Myocyte (in vitro differentiated cells): ENCODE results near the gene AURKAIP1. TPM values are rescaled to one million over a fixed set of nuclear protein-coding genes. Genes with fewer than 3 reads are reported as not detected.

Experiments
- DNase-seq: peaks from one replicate; pipeline ENCODE4 v3.0.0-alpha.2; 2012; ENCODE audit warnings: low read depth
- total RNA-seq: library from RNA; depleted of rRNA; stranded (reverse); fragments of >200 nt; gene quantifications from 2 replicates; pipeline ENCODE4 v1.2.3, GENCODE V29; 2014

Gene AURKAIP1
- total RNA-seq, 1 donor from 2014 or later = 198 TPM

DNA sequence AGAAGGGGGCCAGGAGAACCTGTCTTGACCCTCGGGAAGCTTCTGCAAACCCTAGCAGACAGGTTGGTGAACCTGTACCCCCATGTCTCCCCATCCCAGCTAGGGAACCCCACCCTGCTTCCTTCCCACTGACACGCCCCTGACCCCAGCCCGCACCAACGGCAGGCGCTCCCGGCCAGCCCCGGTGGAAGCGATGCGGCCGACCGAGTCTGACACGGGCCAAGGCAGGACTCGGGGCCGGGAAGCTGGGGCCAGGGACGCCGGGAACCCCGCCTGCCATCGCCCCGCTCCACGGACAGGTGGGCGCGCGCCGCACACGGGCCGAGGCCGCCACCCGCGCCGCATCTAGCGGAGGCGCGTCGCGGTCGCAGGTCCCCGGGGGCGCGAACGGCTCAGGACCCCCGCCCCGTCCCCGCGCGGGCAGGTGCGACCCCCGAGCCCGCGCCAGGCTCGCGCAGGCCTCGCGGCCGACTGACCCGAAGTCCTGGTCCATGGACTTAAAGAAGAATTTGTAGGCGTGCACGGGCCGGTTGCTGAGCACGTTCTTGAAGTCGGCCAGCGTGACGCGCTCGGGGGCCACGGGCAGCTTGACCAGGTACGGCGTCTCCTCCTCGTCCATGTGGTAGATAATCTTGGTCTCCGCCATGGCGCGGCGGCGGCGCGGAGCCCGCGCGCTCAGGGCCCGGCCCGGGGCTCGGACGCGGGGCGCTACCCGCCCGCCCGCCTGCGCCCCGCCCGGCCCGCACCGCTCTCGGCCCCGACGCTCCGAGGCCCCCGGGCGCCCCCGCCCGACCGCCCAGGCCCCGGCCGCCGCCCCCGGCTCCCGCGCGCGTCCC, 26.4 kb downstream of the AURKAIP1 start:
- DNase-seq = no peak

DNA sequence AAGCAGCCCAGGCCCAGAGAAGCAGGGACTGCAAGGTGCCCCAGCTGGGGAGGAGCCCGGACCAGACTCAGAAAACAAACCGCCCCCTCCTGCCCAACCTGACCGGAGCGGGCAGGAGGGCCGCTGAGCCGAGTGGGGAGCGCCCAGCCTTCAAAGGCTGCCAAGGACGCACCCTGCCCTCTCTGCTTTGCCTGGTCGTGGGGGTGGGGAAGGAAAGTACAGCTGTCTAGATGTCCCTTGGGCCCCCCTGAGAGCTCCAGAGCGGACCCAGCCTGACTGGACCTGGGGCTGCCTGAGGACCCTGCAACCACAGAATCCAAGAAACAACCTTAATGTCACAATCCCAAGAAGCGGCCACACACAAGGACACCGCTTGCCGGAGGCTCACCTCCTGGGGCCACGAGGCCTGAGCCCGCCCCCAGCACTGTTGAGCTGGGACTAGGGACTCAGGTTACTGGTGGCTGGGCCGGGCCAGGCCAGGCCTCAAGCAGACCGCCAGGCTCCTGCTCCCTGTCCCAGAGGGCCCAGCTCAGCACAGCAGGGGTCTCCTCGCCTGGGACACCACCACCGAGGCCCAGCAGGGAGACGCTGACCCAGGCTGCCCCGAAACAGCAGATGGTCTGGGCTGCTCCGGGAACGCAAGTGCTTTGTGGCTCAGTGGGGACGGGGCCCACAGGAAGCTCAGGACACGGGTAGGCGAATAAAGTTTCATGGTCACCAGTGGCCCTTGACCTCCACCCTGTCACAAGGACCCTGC, 27.2 kb downstream of the AURKAIP1 start:
- DNase-seq = peak; percentile 60

DNA sequence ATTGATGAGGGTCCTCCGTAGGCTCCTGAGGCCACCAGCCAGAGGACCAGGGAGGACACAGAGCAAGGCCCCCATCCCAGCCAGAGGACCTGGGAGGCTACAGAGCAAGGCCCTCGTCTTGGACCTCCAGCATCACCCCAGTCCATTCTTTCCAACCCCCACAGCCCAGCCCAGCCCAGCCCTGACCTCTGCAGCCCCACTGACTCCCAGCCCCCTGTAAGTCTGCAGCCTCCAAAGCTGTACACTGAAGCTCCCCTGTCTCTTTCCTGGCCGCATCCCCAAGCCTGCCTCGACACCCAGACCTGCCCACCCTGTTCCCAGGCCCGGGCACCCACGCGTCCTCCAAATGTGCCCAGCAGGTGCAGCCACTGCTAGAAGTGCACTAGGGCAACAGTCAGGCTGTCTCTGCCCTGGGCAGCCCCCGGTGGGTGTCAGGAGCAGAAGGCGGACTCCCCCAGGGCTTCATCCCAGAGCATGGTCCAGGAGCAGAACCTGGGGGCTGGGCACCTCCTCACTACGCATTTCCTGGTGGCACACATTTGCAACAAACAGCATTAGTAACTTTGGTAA, 27.9 kb downstream of the AURKAIP1 start:
- DNase-seq = no peak

DNA sequence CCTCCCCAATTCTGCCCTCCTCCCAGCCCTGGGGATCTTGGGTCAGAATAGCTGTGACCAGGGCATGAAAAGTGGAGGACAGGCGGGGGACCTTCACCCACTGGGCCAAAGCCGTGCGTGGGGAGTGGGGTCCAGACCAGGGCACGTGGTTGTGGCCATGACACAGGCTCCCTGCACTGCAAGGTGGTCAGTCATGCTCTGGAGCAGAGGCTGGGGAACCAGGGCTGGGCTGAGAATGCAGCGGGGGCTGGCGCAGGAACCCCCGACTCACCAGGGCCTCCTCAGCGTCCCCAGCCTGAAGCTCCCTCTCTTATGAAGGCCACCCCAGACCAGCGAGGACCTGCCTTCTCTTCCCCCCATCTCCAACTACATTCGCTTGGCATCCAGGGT, 28.5 kb downstream of the AURKAIP1 start:
- no peak for DNase-seq

DNA sequence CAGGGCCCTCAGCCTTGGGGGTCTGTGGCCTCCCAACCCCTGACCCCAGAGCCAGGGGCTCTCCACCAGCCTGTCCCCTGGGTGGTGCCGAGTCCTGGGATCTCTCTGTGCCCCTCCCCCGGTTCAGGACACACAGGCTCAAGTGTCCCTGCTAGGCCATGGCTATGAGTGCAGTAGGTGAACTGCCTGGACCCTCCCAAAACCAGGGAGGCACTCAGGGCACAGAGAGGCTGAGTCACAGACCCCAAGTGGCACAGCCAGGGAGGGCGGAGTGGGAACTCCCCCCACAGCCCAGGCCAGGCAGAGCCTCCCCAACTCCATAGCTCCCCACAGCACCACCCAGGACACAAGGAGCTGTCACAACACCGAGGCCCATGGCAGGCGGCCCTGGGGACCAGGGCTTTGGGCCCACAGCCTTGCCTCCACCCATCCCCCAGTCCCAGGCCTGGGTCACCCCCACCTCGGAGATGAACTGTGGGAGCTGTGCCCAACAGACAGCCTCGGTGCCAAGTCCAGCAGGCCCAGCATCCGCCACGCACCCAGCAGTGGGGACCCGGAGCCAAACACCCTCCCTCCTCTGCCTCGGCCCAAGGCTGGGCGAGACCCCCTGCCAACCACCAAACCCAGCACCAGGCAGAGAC, 29.0 kb downstream of the AURKAIP1 start:
- no peak for DNase-seq

DNA sequence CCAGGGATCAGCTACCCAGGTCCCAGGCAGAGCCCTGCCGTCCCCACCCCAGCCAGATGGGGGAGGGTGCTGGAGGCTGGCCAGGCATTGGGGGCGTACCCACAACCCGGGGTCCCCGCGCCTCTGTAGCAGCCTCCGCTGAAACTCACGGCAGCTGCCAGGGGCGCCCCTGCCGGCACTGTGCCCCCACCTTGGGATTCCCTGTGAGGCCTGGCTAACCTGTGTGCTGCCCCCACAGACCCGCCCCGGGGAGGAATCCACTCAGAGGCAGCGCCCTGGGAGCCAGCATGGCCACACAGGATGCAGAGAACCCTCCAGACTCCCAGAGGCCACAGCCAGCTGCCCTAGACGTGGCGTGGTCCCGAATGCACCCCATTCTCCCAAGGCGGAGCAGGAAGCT, 29.6 kb downstream of the AURKAIP1 start:
- peak; percentile 68 for DNase-seq

DNA sequence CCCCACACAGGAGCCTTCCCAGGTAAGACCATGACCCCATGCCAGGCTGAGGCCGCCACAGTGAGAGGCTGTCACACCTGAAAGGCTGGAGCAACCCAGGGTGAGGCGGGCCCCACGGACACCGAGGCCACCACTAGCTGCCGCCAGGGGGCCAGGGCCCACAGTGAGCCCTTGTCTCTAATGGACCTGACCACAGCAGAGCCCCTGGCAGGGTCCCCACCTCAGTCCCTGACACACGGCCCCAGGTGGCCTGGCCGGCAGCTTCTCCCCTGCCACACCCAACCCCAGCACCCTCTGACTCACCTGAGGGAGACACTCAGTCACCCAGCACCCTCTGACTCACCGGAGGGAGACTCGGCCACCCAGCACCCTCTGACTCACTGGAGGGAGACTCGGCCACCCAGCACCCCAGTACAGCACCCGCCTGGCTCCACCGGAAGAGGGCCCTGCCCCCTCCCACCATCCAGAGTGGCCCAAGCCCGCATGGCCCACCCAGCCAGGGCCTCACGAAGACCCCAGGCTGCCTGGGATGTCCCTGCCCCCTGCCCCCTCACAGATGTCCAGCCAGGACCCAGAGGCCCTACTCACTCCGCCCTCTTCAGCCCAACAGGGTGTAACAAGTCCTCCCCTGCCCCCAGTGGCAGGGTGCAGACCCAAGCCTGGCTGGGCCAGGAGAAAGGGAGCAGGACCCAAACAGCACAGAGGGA, 30.2 kb downstream of the AURKAIP1 start:
- DNase-seq = peak; percentile 54

DNA sequence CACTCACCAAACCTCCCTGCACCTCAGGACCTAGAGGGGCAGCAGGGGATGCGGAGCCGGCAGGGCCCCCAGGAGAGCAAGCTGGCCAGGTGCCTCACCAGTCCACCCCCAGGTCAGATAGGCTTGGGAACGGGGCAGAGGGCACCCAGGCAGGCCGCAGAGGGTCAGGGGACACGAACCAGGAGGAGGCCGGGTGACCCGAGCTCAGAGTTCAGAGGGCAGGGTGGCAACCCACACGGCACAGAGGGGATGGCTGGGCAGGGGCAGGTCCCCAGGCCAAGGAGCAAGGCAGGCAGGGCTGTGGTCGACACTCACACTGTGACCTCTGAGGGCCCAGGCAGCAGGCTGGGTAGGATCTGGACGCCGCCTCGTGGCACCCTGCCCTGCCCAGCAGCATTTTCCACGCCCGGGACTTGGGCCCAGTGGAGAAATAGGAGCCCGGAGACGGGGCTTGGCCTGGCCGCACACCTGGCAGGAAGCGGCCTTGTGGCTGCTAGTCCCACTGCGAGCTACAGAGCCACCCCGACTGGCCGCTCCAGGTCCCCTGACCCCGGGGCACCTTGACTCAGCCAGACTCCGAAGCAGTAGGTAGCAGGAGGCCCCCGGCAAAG, 31.1 kb downstream of the AURKAIP1 start:
- no peak for DNase-seq

DNA sequence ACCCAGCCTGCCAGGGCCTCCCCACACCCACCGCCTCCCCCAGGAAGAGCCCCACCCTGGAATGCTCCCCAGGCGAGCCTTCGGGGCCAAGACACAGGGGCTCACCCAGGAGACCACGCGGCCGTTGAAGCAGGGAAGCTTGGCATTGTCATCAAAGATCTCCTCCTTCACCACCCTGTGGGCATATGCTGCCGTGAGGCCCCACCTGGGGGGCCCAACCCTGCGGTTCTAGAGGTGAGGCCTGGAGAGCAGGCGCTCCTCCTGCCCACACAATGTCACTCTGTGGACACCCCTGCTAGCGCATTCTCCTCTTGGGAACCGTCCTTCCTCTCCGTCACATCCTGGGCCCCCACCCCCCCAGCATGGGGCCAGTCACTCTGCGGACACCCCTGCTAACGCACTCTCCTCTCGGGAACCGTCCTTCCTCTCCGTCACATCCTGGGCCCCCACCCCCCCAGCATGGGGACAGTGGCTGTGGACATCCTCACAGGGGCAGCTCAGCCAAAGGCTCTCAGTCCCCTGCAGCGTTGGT, 32.4 kb downstream of the AURKAIP1 start:
- no peak for DNase-seq

DNA sequence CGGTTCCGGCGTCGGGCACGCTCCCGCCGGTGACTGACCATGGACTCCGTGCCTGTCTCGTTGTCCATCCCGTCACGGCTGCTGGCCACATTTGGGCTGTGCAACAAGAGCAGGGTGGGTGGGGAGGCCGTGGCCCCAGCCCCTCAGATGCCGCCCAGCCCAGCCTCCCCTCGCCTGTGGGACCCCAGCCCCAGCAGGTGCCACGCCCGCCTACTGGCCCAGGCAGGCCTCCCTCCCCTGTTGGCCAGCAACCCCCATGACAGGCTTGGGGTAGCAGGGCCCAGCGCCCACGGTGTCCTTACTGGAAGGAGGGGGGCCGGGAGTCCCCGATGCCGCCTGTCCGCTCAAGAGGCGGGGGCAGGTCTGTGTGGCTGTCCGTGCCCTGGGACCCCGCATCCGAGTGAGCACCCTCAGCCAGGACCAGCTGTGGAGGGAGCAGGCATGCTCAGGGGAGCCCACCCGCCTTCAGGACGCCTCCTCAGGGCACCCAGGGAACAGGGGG, 32.9 kb downstream of the AURKAIP1 start:
- no peak for DNase-seq

DNA sequence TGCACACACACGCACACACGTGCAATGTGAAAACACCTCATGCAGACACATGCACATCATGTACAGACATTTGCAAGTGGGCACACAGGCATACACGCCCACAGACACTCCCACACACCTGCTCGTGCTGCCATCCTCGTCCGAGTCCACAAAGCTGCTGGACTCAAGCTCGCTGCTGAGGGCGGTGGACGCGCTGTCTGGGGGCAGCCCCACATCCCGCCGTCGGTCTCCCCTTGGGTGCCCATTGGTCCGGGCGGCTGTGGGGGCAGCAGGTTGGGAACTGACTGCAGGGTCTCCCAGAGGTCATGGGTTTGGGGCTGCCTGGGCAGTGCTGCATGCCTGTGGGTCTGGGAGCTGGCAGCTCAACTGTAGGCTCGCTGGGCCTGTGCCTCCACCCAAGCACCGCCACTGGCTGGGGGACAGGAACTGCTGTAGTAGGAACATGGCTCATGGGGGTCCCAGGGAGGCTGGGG, 33.4 kb downstream of the AURKAIP1 start:
- DNase-seq = no peak

DNA sequence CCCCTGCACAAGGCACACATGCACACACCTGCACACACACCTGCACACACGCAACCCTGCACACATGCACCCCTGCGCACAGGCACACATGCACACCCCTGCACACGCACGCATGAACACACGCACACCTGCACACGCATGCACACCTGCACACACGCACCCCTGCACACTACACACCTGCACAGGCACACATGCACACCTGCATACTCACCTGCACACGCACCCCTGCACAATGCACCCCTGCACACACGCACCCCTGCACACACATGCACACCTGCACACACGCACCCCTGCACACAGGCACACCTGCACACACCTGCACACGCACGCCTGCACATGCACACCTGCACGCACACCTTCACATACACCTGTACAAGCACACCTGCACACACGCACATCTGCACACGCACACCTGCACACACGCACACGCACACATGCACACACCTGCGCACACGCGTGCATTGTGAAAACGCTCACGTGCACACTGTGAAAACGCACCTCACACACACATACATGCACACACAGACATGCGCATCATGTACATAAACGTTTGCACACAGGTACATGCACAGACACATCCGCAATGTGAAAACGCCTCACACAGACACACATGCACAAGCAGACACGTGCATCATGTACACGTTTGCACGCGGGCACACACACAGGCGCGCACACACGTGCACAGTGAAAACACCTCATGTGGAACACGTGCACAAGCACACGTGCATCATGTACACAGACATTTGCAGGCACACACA, 34.0 kb downstream of the AURKAIP1 start:
- no peak for DNase-seq

DNA sequence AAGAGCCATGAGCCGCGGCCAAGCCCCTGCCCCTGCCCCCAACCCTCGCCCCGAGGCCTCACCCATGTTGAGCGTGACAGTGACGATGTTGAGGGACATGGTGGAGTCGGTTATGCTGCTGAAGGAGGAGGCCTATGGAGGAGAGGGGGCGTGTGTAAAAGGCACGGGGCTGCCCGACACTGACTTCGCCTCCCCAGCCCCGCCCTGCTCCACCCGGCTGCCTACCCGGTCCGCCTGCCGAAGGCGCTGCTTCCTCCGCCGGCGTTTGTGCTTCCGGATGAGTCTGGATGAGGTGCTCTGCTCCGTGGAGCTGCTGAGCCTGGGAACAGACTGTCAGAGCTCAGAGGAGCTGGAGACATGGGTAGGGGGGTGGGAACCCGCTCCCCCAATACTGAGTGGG, 34.8 kb downstream of the AURKAIP1 start:
- no peak for DNase-seq

DNA sequence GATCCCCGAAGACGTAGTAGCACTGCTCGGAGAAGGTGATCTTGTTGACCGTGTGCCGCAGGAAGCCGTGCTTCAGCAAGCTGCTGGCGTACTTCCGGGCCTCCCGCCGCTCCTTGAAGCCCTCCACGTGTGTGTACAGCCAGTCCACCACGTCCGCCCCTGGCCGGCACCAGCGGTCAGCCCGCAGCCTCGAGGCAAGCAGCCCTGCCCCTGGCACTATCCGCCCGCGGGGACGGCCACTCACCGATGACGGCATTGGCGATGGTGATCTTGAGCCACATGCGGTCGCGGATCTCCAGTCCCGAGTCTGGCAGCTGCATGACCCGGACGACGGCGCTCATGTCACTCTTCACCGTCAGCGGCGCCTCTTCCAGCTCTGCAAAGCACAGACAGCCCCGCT, 36.7 kb downstream of the AURKAIP1 start:
- DNase-seq = no peak

DNA sequence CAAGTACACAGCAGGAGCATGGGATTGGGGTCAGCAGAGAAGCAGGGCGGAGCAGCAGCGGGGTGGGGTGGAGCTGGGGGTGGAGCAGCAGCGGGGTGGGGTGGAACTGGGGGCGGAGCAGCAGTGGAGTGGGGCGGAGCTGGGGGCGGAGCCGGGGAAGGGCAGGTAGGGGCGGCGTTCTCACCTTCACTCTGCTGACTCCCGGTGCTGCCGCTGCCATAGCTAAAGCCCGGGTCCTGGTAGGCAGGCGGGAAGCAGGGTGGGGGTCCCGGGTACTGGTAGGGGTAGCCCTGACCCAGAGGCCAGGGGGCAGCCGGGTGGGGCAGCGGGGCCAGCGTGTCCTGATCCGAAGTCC, 37.2 kb downstream of the AURKAIP1 start:
- no peak for DNase-seq

DNA sequence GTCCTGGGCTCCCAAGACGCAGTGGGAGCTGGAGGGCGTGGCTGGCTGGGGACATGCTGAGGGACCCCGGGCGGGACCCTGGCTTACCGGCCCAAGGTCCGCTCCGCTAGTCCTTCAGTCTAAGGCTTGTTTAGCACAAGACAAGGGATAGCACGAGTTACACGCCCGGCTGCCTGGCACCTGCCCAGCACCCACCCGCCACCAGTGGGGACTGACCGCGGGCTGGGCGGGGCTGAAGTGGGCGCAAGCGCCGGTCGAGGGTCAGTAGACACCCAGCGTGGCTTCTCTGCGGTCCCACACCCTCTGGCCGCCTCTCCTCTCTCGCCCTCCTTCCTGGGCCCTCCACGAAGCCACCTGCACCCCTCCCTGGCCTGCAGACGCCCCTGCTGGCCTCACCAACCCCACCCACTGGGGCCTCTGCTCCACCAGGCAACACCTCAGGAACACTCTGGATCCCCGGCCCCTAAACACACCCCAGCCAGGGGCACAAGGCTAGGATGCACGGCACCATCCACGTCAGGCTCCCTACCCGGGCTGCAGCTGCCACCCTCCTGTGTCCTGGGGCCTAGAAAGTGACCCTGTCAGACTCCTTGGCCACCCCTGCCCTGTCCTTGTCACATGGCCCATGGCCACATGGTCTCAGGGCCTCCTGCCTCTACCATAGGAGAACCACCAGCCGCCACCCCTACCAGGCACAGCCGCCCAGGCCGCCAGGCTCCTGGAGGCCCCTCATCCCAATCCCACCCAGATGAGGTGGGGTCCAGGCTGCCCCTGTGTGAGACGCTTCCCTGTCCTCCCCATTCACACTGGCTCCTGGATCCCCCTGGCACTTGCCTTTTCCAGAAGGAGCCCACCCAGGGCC, 37.8 kb downstream of the AURKAIP1 start:
- no peak for DNase-seq

DNA sequence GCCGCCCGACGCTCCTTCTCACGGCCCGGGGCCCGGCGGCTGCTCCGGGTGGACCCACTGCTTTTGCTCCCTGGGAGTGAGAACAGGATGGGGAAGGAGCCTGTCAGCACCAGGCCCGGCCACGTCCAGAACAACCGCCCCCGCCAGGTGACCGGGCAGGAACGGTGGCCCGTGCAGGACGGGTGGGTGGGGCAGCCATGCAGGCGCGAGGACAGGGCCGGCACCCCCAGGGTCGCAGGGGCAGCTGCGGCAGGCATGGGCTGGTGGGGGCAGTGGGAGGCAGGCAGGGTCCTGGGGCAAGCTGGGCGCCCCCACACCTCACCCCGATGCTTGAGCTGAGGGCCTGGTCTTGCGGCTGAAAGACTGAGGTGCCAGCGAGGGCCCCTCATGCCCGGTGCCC, 38.6 kb downstream of the AURKAIP1 start:
- DNase-seq = no peak

DNA sequence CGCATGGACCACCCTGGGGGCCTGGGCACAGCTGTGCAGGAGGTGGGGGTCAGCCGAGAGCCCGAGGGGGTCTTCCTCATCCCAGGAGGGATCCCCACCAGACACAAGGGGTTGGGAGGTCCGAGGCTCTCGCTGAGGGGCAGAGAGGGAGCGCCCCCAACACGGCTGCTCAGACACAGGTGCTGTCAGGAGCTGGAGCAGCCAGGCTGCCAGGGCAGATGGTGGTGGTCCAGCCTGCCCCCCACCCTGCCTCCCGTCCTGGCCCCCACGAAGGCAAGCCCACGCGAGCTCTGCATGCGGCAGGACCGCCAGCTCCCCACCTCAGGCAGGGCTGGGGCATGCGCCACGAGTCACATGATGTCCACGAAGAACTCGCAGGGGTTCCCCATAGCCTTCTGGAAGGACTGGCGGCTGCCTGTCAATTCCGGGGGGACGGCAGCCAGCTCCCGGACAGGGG, 39.2 kb downstream of the AURKAIP1 start:
- no peak for DNase-seq
